Activated naive CD8-positive, alpha-beta T cell treated with anti-CD3 and anti-CD28 coated beads for 36 hours (primary cell): ENCODE data around the gene CAVIN2. TPM values are rescaled to one million over a fixed set of nuclear protein-coding genes. Genes with fewer than 3 reads are reported as not detected.
"Not testable (repeated sequence)": the region's sequence is repeated elsewhere in the genome, so short reads cannot be mapped to it uniquely, and the experiment has no call there.

Source experiments
- DNase-seq: peaks from one replicate; pipeline ENCODE4 v3.0.0; 2021
- H3K27ac Mint-ChIP-seq: one replicate; pipeline ENCODE4 v1.8.0; 2022; ENCODE audit warnings: mild to moderate bottlenecking, moderate library complexity, mixed read lengths
- H3K27me3 Mint-ChIP-seq: one replicate; pipeline ENCODE4 v1.8.0; 2022; ENCODE audit warnings: mild to moderate bottlenecking, mixed read lengths
- H3K36me3 Mint-ChIP-seq: one replicate; pipeline ENCODE4 v1.8.0; 2021; ENCODE audit warnings: mild to moderate bottlenecking, mixed read lengths
- H3K4me1 Mint-ChIP-seq: one replicate; pipeline ENCODE4 v1.8.0; 2021; ENCODE audit warnings: mixed read lengths
- H3K4me3 Mint-ChIP-seq: one replicate; pipeline ENCODE4 v1.8.0; 2022; ENCODE audit warnings: mild to moderate bottlenecking, moderate library complexity, mixed read lengths
- H3K9me3 Mint-ChIP-seq: one replicate; pipeline ENCODE4 v1.8.0; 2022; ENCODE audit warnings: mixed read lengths
- total RNA-seq, 2 experiments: library from RNA; stranded (reverse); gene quantifications; one replicate each; pipeline ENCODE4 v1.2.3, GENCODE V29; 2021

CAVIN2 gene
- total RNA-seq, 2 experiments from 2014 or later, result not detected

DNA sequence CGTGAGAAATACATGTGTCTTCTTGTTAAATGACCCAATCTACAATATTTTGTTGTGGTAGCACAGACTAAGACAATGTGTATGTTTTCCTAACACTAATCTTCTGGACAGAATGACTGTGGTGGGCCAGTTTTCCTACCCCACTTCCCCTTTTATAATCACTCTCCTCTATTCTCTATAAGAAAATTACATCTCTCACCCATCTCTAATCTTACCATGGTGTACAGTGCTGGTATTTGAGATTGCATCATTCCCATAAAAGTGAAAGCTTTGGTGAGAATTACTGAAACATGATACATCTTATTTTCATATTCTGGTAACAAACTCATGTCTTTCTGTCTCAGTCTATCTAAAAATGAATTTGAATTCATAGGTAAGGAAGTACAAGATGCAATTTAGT is 40.5 kb downstream of the CAVIN2 start:
- Mint-ChIP-seq H3K36me3 (no peaks in the 10 kb centered on the region), H3K9me3 (no peaks in the 10 kb centered on the region), H3K27me3 (peaks cover 8% of the 10 kb centered on the region), H3K4me3 (no peak overlapping the region), H3K27ac (no peak overlapping the region), H3K4me1 (no peaks in the 10 kb centered on the region)
- no peak for DNase-seq

GRCh38 chr2:191804766-191805165 is 42.1 kb downstream of the CAVIN2 start:
- Mint-ChIP-seq H3K4me1 (no peaks in the 10 kb centered on the region), H3K27me3 (peaks cover 12% of the 10 kb centered on the region), H3K36me3 (no peaks in the 10 kb centered on the region), H3K27ac (no peak overlapping the region), H3K4me3 (no peak overlapping the region), H3K9me3 (no peaks in the 10 kb centered on the region)
- DNase-seq, result no peak

DNA sequence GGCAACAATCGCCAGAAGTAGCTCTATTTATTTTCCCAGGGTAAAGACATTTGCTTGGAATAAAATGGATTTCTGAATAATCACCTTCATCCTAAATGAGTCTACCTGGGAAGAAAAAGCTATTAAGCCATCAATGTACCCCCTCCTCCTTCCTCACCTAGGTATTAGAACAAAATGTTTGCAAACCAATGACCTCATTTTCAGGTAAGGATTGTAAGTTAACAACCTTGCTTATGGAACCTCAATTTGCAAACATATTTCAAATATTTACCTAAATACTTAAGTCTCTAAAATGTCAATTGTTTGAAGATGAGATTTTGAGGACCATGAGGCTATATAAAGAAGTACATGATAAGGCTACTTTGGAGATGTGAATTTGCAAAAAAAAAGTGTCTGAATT is 43.9 kb downstream of the CAVIN2 start:
- H3K9me3 Mint-ChIP-seq, result no peaks in the 10 kb centered on the region
- no peak for DNase-seq
- H3K27ac Mint-ChIP-seq, result no peak overlapping the region
- H3K4me1 Mint-ChIP-seq, result no peaks in the 10 kb centered on the region
- H3K27me3 Mint-ChIP-seq, result peaks cover 16% of the 10 kb centered on the region
- H3K4me3 Mint-ChIP-seq, result no peak overlapping the region
- H3K36me3 Mint-ChIP-seq, result no peaks in the 10 kb centered on the region

- H3K4me1 Mint-ChIP-seq, result no peaks in the 10 kb centered on the region
- H3K27me3 Mint-ChIP-seq, result peaks cover 16% of the 10 kb centered on the region
Measured at GRCh38 chr2:191802180-191802579, 44.7 kb downstream of the CAVIN2 start.

GRCh38 chr2:191800874-191801273 is 46.0 kb downstream of the CAVIN2 start:
- Mint-ChIP-seq H3K4me3 (no peak overlapping the region), H3K9me3 (no peaks in the 10 kb centered on the region), H3K27ac (no peak overlapping the region)

More at GRCh38 chr2:191802180-191802579, 44.7 kb downstream of the CAVIN2 start:
- H3K36me3 Mint-ChIP-seq, result no peaks in the 10 kb centered on the region
- no peak overlapping the region for H3K4me3 Mint-ChIP-seq
- H3K9me3 Mint-ChIP-seq, result no peaks in the 10 kb centered on the region
- DNase-seq, result no peak
- H3K27ac Mint-ChIP-seq, result no peak overlapping the region

GRCh38 chr2:191799526-191799925 is 47.4 kb downstream of the CAVIN2 start:
- Mint-ChIP-seq H3K36me3 (no peaks in the 10 kb centered on the region), H3K27ac (no peak overlapping the region), H3K4me1 (no peaks in the 10 kb centered on the region), H3K27me3 (peaks cover 12% of the 10 kb centered on the region), H3K9me3 (no peaks in the 10 kb centered on the region), H3K4me3 (no peak overlapping the region)
- DNase-seq, result no peak

More at GRCh38 chr2:191800874-191801273, 46.0 kb downstream of the CAVIN2 start:
- peaks cover 8% of the 10 kb centered on the region for H3K27me3 Mint-ChIP-seq
- no peak for DNase-seq
- H3K36me3 Mint-ChIP-seq, result no peaks in the 10 kb centered on the region
- no peaks in the 10 kb centered on the region for H3K4me1 Mint-ChIP-seq

DNA sequence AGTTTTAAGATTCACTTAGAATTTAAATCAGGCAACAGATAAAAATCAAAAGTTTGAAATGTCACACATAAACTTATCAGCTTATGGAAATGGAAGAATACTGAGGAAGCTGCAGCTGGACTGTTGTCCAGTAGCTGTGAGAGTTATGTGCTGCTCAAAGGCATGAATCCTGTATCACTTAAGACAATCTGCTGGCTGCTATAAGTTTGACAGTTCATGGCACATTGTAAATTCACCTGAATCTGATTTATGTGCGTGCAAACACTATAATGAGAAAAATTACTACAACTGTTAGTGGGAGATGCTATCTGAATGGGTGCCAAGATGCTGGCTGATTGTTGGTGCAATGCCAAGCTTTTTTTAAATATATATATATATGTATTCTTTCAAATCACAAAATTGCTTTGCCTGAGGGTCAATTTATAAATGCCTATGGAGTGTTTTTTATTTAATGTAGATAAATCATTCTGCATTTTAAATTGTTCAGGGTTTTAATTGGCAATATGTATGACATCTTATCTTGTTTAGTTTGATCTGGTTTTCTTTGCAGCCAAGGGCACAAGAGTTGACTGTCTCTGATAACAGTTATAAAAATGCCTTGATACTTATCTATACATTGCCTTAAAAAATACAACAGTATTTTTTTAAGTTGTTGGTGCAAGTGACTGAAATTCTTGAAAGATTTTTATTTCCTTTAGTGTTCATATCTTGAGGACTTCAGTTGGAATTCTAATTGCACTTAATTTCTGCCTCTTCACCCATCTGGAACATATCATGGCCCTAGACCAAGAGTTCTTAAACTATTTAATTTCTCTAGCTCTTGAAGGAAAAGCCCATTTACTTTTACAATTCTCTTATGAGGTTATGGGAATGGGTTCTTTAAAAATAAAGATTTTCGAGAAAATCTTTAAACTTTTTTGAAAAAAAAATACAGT is 48.7 kb downstream of the CAVIN2 start:
- H3K9me3 Mint-ChIP-seq, result no peaks in the 10 kb centered on the region
- no peaks in the 10 kb centered on the region for H3K36me3 Mint-ChIP-seq
- peaks cover 13% of the 10 kb centered on the region for H3K27me3 Mint-ChIP-seq
- no peaks in the 10 kb centered on the region for H3K4me1 Mint-ChIP-seq
- H3K27ac Mint-ChIP-seq, result no peak overlapping the region
- H3K4me3 Mint-ChIP-seq, result no peak overlapping the region
- DNase-seq, result no peak

DNA sequence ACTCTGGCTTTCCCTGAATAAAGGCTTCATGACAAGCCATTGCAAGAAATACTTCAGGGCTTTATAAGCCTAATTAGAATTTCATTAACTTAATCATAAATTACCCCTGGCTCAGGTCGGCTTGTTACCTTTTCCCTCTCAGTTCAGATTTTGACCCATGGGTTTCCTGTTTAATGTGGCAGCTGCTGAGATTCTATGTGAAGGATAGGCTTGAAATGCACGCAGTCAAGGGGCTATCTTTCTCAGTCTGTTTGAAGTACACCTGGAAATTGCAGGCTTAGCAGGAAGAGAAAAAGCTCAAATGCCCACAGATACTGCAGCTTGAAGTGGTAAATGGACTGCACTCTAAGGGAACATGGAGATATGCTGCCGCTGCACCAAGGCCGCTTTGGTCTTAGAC is 49.4 kb downstream of the CAVIN2 start:
- Mint-ChIP-seq H3K4me3 (no peak overlapping the region), H3K9me3 (no peaks in the 10 kb centered on the region), H3K4me1 (no peaks in the 10 kb centered on the region), H3K36me3 (no peaks in the 10 kb centered on the region), H3K27ac (no peak overlapping the region), H3K27me3 (peaks cover 20% of the 10 kb centered on the region)
- no peak for DNase-seq

DNA sequence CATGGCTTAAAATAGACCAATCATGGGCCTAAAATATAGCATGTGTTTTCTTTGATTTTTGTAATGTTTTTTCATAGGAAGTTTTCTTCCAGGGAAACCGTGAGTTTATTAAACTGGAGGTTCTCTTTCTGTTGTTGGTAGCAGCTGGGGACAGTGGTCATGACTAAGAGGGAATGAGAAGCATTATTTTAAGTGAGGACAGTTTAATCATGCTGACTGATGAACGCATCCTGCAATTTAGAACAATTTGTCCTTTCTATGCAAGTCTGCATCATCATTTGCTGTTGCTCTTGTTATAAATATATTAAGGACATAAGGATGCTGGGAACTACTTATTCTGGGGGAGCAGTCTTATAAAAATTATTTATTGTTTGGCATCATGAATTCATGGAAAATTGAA is 51.2 kb downstream of the CAVIN2 start:
- Mint-ChIP-seq H3K27me3 (peaks cover 23% of the 10 kb centered on the region), H3K4me1 (no peaks in the 10 kb centered on the region), H3K36me3 (no peaks in the 10 kb centered on the region), H3K4me3 (no peak overlapping the region), H3K27ac (no peak overlapping the region), H3K9me3 (no peaks in the 10 kb centered on the region)
- DNase-seq, result no peak

- no peaks in the 10 kb centered on the region for H3K36me3 Mint-ChIP-seq
- no peak overlapping the region for H3K27ac Mint-ChIP-seq
- no peak for DNase-seq
- H3K4me3 Mint-ChIP-seq, result no peak overlapping the region
- no peaks in the 10 kb centered on the region for H3K9me3 Mint-ChIP-seq
- H3K27me3 Mint-ChIP-seq, result peaks cover 32% of the 10 kb centered on the region
- no peaks in the 10 kb centered on the region for H3K4me1 Mint-ChIP-seq
Measured at GRCh38 chr2:191791953-191792560, 54.8 kb downstream of the CAVIN2 start.

GRCh38 chr2:191790737-191791136 is 56.2 kb downstream of the CAVIN2 start:
- Mint-ChIP-seq H3K27ac (no peak overlapping the region), H3K4me1 (peaks cover 4% of the 10 kb centered on the region), H3K4me3 (no peak overlapping the region), H3K27me3 (peaks cover 32% of the 10 kb centered on the region), H3K36me3 (no peaks in the 10 kb centered on the region), H3K9me3 (no peaks in the 10 kb centered on the region)
- DNase-seq, result no peak

- H3K4me1 Mint-ChIP-seq, result peaks cover 4% of the 10 kb centered on the region
- H3K9me3 Mint-ChIP-seq, result no peaks in the 10 kb centered on the region
- no peak overlapping the region for H3K27ac Mint-ChIP-seq
- H3K36me3 Mint-ChIP-seq, result no peaks in the 10 kb centered on the region
- H3K4me3 Mint-ChIP-seq, result no peak overlapping the region
- H3K27me3 Mint-ChIP-seq, result peaks cover 28% of the 10 kb centered on the region
- no peak for DNase-seq
Measured at GRCh38 chr2:191789796-191790195, 57.1 kb downstream of the CAVIN2 start.

DNA sequence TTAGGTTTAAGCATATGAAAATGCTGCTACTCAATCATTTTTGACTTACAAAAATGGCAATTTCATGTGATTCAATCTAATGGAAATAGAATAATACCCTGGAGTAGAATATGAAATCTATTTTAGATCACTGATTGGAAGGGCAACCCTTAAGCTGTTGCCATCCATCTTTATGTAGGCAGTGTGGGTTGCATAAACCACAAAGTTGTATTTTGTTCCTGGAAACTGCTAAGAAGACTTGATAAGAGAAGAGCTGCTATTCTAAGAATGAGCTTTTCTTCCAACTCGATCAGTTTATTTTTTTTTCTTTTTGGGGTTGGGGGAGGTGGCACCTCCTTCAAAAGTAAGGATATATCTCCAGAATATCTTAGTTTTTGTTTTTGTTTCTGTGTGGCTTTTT is 60.2 kb downstream of the CAVIN2 start:
- no peak for DNase-seq
- no peaks in the 10 kb centered on the region for H3K36me3 Mint-ChIP-seq
- H3K9me3 Mint-ChIP-seq, result no peaks in the 10 kb centered on the region
- H3K4me3 Mint-ChIP-seq, result no peak overlapping the region
- H3K4me1 Mint-ChIP-seq, result peaks cover 4% of the 10 kb centered on the region
- no peak overlapping the region for H3K27ac Mint-ChIP-seq
- peaks cover 20% of the 10 kb centered on the region for H3K27me3 Mint-ChIP-seq

DNA sequence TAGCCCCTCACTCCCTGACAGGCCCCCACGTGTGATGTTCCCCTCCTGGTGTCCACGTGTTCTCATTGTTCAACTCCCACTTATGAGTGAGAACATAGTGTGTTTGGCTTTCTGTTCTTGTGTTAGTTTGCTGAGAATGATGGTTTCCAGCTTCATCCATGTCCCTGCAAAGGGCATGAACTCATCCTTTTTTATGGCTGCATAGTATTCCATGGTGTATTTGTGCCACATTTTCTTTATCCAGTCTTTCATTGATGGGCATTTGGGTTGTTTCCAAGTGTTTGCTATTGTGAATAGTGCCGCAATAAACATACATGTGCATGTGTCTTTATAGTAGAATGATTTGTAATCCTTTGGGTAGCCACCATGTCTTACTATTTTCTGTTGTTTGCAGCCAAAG is 61.2 kb downstream of the CAVIN2 start:
- H3K4me3 Mint-ChIP-seq, H3K27ac Mint-ChIP-seq, H3K9me3 Mint-ChIP-seq, DNase-seq, H3K36me3 Mint-ChIP-seq, H3K4me1 Mint-ChIP-seq: not testable (repeated sequence)
- H3K27me3 Mint-ChIP-seq, result peaks cover 17% of the 10 kb centered on the region
